K562 (cell line): ENCODE measurements around the gene SMIM29. TPM values are rescaled to one million over a fixed set of nuclear protein-coding genes. Genes with fewer than 3 reads are reported as not detected.

Experiments
- EP400 ChIP-seq: fragments of 450-650 bp; IDR thresholded peaks from 2 replicates; pipeline ENCODE4 v1.6.1; 2017; ENCODE audit warnings: antibody characterized with exemption, mild to moderate bottlenecking, moderate library complexity
- HOXB6 ChIP-seq: fragments of 250-450 bp; sonication (Bioruptor Pico); IDR thresholded peaks from 2 replicates; pipeline ENCODE4 v1.5.1; 2022; ENCODE audit warnings: mild to moderate bottlenecking, borderline replicate concordance
- MEIS2 ChIP-seq: fragments of 450-650 bp; IDR thresholded peaks from 2 replicates; pipeline ENCODE4 v1.6.1; 2014; ENCODE audit warnings: mild to moderate bottlenecking; ENCODE audit not compliant: partially characterized antibody
- MTA2 ChIP-seq: fragments of 450-650 bp; IDR thresholded peaks from 2 replicates; pipeline ENCODE4 v1.6.1; 2016; ENCODE audit warnings: low read depth
- PHB2 ChIP-seq: fragments of 450-650 bp; IDR thresholded peaks from 2 replicates; pipeline ENCODE4 v1.6.1; 2017; ENCODE audit warnings: low read depth
- PHF20 ChIP-seq: fragments of 450-650 bp; IDR thresholded peaks from 2 replicates; pipeline ENCODE4 v1.6.1; 2018; ENCODE audit not compliant: partially characterized antibody
- SRSF9 ChIP-seq: fragments of 200-400 bp; formaldehyde crosslinking; IDR thresholded peaks from 2 replicates; pipeline ENCODE4 v1.6.1; 2017; ENCODE audit warnings: low read depth, low read length, borderline replicate concordance
- TCF7 ChIP-seq: sonication (generic); IDR thresholded peaks from 2 replicates; pipeline ENCODE4 v1.6.1; 2016; ENCODE audit warnings: antibody characterized with exemption, borderline replicate concordance
- ZBTB17 ChIP-seq: fragments of 450-650 bp; formaldehyde crosslinking; IDR thresholded peaks from 2 replicates; pipeline ENCODE4 v1.4.0; 2020; ENCODE audit warnings: mild to moderate bottlenecking
- polyA plus RNA-seq, 8 experiments: library from polyadenylated mRNA; depleted of rRNA in 4 of 8; stranded (reverse) in 5 of 8; unstranded in 3 of 8; fragments of >200 nt; fragmentation: Nextera tagmentation in 2 of 8; fragmentation: Illumina TruSeq in 1 of 8; extraction: Ambion mirVana in 2 of 8; extraction: Trizol in 1 of 8; gene quantifications; 2 replicates each; pipeline versions ENCODE4 v1.2.1 to v1.2.3, GENCODE V29; 2011 to 2014; ENCODE audit warnings: inconsistent platforms in 1 of 8, missing spikeins in 1 of 8
- total RNA-seq, 7 experiments: library from RNA; depleted of rRNA in 6 of 7; stranded (reverse); fragments of >200 nt in 6 of 7; fragmentation: Illumina TruSeq in 2 of 7; extraction: Trizol in 2 of 7; gene quantifications; 2 replicates each; pipeline versions ENCODE4 v1.2.1 to v1.2.3, GENCODE V29; 2011 to 2021; ENCODE audit warnings: low replicate concordance in 1 of 7
- TF ChIP-seq, protein P1 (sequence below), 2 experiments: fragments of 450-650 bp; IDR thresholded peaks; 2 replicates each; pipeline ENCODE4 v1.6.1; 2018; ENCODE audit warnings: mild to moderate bottlenecking in 2 of 2, low read depth in 1 of 2; ENCODE audit not compliant: partially characterized antibody in 2 of 2
- TF ChIP-seq, protein P2 (sequence below): fragments of 450-650 bp; IDR thresholded peaks from 2 replicates; pipeline ENCODE4 v1.6.1; 2016; ENCODE audit warnings: missing biosample characterization, missing genetic modification characterization
- TF ChIP-seq, protein P3 (sequence below): fragments of 250-450 bp; sonication (Bioruptor Pico); IDR thresholded peaks from 2 replicates; pipeline ENCODE4 v1.9.0; 2021; ENCODE audit warnings: mild to moderate bottlenecking, inconsistent platforms
- TF ChIP-seq, protein P4 (sequence below): sonication (generic); formaldehyde crosslinking; IDR thresholded peaks from 2 replicates; pipeline ENCODE4 v1.8.0; 2022; ENCODE audit warnings: mild to moderate bottlenecking, missing genetic modification reagents

SMIM29 gene
- total and polyA plus RNA-seq, 9 of the 15 experiments (the other 6 are each of a cell fraction or from before 2014, with no cell fraction given), result 6.5 to 36.7 (median 20.9) TPM

DNA sequence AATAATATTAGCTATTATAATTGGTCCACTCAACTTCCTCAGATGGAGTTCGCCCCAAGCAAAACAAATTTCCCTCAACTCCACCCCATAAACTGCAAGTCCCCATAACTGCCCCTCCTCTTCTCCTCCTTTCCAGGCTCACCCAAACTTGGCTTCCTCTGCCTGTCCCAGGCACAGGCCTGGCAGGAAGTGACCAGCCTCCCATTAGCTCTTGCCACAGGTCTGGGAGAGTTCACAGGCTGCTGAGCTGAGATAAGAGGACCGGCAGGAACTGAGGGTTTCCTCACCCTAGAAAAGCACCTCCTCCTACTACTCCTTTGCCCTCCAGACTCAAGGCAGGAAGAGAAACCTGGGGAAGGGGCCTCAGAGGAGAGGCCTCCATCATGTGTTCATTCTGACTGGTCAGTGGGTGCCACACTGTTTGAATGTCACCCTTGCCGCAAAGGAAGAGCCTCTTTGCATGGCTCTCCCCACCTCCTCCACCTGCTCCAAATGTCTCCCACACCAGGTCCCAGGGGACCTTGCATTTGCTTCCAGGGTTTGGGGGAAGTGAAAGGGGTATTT lies 24.5 kb upstream of the SMIM29 start (continued):
- TF ChIP-seq TCF7, result peak; percentile 91
- TF ChIP-seq, protein P1, sequence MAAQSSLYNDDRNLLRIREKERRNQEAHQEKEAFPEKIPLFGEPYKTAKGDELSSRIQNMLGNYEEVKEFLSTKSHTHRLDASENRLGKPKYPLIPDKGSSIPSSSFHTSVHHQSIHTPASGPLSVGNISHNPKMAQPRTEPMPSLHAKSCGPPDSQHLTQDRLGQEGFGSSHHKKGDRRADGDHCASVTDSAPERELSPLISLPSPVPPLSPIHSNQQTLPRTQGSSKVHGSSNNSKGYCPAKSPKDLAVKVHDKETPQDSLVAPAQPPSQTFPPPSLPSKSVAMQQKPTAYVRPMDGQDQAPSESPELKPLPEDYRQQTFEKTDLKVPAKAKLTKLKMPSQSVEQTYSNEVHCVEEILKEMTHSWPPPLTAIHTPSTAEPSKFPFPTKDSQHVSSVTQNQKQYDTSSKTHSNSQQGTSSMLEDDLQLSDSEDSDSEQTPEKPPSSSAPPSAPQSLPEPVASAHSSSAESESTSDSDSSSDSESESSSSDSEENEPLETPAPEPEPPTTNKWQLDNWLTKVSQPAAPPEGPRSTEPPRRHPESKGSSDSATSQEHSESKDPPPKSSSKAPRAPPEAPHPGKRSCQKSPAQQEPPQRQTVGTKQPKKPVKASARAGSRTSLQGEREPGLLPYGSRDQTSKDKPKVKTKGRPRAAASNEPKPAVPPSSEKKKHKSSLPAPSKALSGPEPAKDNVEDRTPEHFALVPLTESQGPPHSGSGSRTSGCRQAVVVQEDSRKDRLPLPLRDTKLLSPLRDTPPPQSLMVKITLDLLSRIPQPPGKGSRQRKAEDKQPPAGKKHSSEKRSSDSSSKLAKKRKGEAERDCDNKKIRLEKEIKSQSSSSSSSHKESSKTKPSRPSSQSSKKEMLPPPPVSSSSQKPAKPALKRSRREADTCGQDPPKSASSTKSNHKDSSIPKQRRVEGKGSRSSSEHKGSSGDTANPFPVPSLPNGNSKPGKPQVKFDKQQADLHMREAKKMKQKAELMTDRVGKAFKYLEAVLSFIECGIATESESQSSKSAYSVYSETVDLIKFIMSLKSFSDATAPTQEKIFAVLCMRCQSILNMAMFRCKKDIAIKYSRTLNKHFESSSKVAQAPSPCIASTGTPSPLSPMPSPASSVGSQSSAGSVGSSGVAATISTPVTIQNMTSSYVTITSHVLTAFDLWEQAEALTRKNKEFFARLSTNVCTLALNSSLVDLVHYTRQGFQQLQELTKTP (IDR thresholded peaks at IDR 0.05; ENCODE audit: low read depth in 1 of 2, partially characterized antibody in 2 of 2), result peak; percentile 45 to 89
- TF ChIP-seq, protein P2, sequence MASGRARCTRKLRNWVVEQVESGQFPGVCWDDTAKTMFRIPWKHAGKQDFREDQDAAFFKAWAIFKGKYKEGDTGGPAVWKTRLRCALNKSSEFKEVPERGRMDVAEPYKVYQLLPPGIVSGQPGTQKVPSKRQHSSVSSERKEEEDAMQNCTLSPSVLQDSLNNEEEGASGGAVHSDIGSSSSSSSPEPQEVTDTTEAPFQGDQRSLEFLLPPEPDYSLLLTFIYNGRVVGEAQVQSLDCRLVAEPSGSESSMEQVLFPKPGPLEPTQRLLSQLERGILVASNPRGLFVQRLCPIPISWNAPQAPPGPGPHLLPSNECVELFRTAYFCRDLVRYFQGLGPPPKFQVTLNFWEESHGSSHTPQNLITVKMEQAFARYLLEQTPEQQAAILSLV (tag), result no peak
- peak; percentile 76 for TF ChIP-seq EP400
- peak; percentile 78 for TF ChIP-seq PHB2
- peak; percentile 72; the same call in 1 of the 2 replicates for TF ChIP-seq ZBTB17
- TF ChIP-seq PHF20, result peak; percentile 57
- peak; percentile 30 for TF ChIP-seq MEIS2
- no peak for TF ChIP-seq SRSF9
- TF ChIP-seq, protein P3, sequence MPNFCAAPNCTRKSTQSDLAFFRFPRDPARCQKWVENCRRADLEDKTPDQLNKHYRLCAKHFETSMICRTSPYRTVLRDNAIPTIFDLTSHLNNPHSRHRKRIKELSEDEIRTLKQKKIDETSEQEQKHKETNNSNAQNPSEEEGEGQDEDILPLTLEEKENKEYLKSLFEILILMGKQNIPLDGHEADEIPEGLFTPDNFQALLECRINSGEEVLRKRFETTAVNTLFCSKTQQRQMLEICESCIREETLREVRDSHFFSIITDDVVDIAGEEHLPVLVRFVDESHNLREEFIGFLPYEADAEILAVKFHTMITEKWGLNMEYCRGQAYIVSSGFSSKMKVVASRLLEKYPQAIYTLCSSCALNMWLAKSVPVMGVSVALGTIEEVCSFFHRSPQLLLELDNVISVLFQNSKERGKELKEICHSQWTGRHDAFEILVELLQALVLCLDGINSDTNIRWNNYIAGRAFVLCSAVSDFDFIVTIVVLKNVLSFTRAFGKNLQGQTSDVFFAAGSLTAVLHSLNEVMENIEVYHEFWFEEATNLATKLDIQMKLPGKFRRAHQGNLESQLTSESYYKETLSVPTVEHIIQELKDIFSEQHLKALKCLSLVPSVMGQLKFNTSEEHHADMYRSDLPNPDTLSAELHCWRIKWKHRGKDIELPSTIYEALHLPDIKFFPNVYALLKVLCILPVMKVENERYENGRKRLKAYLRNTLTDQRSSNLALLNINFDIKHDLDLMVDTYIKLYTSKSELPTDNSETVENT (CRISPR knock-in tag), result no peak
- TF ChIP-seq, protein P4, sequence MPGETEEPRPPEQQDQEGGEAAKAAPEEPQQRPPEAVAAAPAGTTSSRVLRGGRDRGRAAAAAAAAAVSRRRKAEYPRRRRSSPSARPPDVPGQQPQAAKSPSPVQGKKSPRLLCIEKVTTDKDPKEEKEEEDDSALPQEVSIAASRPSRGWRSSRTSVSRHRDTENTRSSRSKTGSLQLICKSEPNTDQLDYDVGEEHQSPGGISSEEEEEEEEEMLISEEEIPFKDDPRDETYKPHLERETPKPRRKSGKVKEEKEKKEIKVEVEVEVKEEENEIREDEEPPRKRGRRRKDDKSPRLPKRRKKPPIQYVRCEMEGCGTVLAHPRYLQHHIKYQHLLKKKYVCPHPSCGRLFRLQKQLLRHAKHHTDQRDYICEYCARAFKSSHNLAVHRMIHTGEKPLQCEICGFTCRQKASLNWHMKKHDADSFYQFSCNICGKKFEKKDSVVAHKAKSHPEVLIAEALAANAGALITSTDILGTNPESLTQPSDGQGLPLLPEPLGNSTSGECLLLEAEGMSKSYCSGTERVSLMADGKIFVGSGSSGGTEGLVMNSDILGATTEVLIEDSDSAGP (CRISPR knock-in tag), result peak; percentile 47; the same call in 1 of the 2 replicates
- TF ChIP-seq MTA2, result peak; percentile 93
- no peak; the same call in 1 of the 2 replicates for TF ChIP-seq HOXB6 (CRISPR knock-in tag)
